Stimulated activated CD8-positive, alpha-beta memory T cell treated with anti-CD3 and anti-CD28 coated beads, Interleukin-15, amount 100 ng/mL, for 1 hour (primary cell): Measurements from ENCODE around the gene ZNF341.

ENCODE experiments used
- DNase-seq: peaks from one replicate; pipeline ENCODE4 v3.0.0-alpha.2; 2020; ENCODE audit warnings: low read depth

Gene ZNF341

DNA sequence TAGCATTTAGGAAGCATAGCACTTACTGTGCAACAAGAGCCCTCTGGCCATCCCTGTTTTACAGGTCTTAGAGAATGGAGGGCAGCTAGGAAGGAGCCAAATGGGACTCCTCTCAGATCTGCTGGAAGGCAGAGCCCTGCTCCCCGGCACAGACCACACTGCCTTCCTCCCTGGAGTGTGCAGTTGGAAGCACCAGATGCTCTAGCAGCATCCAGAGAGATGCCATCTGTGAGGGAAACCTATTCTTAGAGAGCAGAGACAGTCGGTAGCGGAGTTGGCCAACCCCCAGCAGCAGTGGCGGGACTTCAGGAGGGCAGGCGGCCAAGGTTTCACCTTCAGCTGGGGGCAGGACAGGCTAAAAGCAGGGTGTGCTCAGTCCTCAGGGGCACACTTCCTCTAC is 28.9 kb upstream of the ZNF341 start:
- DNase-seq = no peak

DNA sequence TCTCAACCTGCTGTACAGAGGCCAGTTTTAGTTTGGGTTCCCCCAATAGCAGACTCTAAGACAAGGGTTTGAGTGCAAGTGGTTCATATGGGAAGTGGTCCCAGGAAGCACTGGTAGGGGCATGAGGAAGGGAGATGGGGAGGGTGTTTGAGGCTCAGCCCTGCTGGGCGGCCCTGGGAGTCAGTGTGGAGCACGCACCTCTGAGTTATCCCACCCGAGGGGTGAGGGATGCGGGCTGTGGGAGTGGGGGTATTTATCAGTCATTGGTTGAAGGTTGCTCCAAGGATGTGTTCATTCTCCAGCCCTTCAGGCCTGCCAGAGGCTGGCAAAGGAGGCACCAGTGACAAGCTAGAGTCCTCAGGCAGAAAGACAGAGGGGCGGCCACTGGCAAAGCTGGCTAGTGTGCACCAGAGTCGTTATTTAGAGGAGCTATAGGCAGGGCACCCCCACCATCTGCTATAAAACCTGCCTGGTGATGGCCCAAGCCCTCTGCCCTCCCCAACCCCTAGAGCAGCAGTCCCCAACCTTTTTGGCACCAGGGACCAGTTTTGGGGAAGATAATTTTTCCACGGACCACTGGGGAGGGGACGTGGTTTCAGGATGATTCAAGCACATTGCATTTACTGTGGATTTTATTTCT is 28.2 kb upstream of the ZNF341 start:
- DNase-seq = no peak

DNA sequence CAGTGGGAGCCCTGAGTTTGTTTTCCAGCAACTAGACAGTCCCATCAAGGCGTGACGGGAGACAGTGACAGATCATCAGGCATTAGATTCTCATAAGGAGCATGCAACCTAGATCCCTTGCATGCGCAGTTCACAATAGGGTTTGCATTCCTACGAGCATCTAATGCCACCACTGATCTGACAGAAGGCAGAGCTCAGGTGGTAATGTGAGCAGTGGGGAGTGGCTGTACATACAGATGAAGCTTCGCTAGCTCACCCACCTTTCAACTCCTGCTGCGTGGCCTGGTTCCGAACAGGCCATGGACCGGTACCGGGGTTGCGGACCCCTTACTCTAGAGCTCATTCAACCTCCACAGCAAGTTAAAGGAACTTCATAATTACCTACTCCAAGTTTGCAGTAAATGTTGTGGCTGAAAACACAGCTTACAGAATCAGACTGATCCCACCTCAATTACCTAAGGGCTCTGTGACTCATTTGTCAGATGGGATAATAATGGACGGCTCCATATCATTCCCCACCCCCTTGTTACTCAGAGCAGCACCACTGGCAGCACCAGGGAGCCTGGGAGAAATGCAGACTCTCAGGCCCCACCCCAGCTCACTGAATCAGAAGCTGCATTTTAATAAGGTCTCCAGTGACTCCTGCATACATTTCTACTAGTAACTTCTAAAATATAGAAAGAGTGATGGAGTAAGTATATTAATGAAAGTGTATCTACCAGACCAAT is 27.4 kb upstream of the ZNF341 start:
- DNase-seq = no peak

DNA sequence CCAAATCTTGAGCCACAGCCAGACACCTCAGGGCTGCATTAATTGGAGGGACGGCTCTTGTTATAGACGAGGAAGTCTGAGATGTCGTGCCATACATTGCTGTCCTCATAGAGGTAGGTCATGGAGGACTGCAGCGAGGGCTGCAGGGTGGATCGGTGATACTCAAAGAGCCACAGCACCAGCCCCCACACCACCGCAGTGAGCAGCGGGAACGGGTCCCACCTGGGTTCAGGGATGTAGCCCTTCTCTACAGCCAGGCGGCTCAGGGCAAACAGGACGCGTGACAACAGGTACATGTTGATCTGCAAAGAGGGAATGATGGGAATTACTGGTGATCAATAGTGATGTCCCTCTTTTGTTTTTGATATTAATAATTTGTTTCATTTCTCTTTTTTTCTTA is 24.1 kb upstream of the ZNF341 start:
- no peak for DNase-seq

DNA sequence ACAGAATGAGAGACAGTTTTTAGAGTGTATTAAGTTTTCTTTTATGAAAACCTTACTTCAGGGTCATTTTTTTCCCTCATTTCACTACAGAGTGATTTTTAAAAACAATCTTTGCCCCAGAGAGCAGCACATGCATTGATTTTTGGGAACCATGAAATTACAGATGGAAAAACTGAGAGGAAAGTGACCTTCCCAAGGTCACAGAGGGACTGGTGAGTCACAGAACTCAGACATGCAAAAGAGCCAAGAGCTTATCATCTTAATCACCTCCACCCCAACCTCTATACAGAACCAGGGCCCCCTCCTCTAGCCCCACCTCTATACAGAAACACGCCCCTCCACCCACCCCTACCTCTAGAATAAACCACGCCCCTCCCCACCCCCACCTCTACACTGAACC is 22.4 kb upstream of the ZNF341 start:
- DNase-seq = no peak

DNA sequence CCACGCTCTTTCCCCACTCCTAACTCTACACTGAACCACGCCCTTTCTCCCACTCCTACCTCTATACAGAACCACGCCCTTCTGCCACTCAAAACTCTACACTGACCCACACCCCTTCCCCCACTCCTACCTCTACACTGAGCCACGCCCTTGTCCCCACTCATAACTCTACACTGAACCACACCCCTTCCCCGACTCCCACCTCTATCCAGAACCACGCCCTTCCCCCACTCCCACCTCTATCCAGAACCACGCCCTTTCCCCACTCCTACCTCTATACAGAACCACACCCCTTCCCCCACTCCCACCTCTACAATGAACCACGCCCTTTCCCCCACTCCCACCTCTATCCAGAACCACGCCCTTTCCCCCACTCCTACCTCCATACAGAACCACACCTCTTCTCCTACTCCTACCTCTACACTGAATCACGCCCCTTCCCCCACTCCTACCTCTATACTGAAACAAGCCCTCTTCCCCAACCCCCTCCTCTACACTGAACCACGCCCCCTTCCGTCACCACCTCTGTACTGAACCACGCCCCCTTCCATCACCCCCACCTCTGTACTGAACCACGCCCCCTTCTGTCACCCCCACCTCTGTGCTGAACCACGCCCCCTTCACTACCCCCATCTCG is 21.8 kb upstream of the ZNF341 start:
- no peak for DNase-seq

DNA sequence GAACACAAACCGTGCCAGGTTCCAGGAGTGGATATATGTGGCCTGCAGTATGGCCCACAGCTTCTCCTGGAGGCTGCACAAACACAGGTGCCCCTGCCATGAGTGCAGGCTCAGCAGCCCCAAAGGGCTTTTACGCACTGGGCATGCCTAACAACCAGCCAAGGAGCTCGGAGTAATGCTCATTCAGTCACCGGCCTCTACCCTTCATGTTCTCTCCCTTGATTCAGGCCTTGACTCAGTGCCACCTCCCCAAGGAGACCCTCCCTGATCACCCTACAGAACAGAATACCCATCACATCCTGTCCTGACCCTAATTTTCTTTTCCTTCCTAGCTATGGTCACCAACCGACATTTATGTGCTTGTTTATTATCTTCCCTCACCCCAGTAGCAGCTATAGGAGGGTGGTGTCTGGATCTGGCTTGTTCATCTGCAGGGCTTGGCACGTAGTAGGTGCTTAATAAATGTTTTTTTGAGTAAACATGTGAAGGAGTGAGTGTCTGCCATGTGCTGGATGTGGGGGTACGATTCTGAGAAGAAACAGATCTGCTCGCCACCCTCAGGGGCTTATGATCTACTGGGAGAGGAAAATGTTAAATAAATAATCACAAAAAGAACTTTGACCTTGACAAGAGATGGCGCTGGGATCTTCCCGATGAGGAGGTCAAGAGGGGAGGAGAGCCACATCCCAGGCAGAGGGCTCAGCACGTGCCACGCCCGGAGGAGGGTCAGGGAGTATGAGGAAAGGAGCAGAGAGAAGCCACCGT is 20.9 kb upstream of the ZNF341 start:
- DNase-seq = no peak

DNA sequence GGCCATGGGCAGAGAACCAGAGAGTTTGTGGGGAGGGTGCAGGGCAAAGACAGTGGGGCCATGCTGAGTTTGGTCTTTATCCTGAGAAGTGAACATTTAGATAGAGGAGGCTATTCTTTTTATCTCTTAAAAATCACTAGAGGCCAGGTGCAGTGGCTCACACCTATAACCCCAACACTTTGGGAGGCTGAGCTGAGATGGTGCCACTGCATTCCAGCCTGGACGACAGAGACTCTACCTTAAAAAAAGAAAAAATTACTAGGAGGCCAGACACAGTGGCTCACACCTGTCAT is 20.4 kb upstream of the ZNF341 start:
- DNase-seq = no peak

DNA sequence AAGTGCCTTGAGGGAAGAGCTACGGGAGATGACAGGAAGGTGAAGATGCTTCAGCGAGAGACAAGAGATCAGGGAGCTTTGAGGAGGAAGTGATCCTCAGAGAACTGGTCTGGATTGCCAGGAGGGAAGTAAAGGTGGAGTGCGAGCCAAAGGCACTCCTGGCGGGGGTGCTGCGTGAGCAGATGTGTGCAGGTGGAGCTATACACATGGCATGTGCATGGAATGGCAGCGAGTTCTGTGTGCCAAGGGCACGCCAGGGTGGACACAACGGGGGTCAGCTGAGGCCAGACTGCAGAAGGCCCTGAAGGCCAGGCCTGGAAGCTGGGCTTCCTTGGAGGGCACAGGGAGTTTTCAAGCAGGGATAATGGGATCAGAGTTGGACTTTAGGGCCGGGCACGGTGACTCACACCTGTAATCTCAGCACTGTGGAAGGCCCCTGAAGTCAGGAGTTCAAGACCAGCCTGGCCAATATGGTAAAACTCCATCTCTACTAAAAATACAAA is 17.9 kb upstream of the ZNF341 start:
- no peak for DNase-seq

DNA sequence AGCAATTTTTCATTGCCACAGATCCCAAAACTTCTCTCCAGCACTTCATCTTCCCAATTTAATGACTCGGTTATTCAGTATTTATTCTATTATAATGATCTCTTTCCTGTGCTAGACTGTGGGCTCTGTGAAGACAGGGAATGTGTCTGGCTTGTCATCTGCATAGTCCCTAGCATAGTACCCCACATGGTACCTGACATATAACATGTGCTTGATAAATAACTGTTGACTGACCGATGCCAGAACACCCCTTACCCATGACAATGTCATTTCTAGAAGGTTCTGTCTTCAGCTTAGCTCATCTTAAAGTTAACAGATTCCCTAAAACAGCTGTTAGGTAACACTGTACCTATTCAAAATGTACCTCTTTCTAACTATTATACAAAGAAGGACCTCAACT is 15.3 kb upstream of the ZNF341 start:
- no peak for DNase-seq

DNA sequence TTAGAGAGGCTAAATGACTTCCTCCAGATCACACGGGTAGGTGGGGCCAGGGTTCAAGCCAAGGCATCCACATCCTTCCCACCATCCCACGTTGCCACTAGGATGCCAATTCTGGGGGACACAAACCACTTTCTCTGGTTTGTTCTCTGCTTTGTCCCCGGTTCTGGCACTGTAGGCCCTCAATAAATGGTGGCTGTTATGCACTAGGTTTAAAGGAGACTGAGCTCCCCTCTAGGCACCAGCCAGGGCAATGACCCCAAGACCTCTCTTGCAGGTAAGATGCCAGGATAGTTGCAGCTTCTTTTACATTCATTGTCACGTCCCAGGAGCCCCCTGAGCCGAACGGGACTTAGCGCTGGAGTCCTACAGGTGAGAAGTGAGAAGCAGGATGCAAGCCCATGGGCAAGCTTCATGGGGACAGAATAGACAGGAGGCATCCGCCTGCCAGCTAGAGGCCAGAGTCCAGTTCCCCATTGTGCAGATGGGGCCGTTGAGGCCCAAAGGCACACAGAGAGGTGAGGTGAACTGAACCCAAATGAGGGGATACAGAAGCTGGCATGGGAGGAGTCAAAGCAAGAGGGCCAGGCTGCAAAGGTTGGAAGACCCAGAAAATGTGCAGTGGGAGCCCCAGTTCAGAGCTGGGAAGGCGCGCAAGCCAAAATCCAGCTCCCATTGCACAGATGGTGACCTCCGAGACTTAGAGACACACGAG is 12.4 kb upstream of the ZNF341 start:
- DNase-seq = no peak

DNA sequence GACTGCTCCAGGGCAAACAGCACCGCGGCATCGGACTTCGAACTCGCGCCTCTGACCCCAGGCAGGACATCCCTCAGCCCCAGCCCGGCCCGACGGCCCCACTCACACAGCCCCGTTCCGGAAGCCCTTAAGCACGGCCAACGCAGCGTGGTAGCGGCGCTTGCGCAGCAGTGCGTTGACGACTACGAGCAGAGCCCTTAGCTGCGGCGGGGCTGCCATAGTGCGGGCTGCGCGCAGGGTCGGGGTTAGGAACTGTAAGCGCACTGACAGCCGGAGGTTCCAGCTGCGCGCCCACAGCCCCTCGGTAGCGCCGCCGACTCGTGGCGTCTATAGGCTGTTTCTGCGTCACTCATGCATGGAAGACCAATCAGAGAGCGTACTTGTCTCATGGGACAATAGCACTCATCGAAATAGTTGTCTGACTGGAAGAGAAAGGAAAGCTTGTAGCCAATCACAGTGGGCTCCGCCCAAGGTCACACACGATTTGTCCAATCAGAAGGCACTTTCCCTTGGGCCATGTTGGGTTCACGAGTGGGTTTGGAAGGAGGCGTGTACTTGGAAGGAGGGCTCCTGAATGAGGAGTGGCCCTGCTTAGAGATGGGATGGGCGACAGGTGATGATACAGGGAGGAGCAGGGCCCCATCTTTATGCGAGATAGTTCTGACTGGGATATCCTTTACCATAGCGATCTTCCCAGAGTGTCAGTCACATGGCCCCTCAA is 11.6 kb upstream of the ZNF341 start, which contains the start of gene PXMP4:
PXMP4 (minus strand) TSS at position 322 of the 721 bp plus-strand sequence; CDS start at position 219, 103 bp downstream.
- peak; percentile 69 for DNase-seq

DNA sequence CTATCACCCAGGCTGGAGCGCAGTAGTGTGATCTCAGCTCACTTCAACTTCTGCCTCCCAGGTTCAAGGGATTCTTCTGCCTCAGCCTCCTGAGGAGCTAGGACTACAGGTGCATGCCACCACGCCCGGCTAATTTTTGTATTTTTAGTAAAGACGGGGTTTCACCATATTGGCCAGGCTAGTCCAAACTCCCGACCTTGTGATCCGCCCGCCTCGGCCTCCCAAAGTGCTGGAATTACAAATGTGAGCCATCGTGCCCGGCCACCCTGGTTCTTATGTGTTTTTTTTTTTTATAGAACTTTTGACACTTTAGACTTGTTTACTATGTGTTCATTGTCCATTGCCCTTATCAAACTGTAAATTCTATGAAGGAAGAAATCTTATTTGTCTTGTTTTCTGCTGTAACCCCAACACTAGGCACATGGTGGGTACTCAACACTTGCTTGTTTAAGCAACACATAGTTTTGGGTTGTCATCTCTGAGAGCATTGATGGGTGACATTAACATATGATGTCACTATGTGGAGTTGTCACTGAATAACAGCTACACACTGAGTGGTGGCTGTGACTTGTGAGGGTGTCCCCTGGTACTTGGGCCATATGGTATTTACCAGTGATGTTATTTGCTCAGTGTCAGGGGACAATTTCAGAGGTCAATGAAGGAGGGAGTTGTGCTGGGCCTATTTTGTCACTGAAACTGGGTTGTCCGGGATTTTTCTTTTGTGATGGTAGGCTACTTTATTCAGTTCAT is 10.2 kb upstream of the ZNF341 start:
- DNase-seq = no peak

DNA sequence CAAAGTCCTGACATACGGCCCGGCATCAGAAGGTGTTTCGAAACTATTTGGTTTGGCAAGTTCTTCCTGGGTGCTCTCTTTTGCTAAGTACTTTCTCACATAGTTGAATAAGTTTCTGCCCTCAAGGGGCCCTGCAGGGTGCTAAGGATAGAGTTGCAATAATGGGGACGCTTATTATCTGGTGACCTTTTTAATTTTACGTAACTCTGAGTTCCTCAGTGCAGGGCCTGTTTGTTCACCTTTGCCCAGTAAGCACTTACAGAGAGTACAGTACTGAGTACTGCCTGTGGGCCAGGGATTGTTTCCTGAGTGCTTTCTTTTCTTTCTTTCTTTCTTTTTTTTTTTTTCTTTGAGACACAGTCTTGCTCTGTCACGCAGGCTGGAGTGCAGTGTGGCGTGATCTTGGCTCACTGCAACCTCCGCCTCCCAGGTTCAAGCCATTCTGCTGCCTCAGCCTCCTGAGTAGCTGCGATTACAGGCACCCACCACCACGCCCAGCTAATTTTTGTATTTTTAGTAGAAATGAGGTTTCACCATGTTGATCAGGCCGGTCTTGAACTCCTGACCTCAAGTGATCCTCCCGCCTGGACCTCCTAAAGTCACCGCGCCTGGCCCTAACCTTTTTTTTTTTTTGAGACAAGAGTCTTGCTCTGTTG is 7.2 kb upstream of the ZNF341 start:
- DNase-seq = no peak

DNA sequence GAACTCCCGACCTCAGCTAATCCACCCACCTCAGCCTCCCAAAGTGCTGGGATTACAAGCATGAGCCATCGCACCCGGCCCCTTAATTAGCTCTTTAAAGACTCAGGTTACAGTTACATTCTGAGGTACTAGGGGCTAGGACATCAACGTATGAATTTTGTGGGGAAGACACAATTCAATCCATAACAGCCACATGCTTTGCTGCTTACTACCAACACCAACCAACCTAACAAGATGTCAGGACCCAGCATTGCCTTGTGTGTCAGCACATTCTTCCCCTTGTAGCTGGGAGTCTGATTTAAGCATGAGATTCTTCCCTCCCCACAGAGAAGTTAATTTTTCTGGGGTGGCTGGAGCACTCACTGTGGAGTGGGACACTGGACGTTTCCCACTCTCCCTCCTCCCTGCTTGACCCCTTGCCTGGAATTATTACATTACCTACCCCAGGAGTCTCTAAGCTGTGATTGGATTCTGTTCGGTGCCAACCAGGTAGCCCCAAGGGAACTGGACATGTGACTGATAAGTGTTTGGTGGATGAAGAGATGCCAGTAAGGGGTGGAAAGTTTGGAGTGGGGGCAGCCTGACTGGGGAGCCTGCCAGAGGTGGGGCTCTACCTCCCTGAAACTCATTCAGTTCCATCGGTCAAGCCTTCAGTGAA is 6.1 kb upstream of the ZNF341 start:
- DNase-seq = no peak

DNA sequence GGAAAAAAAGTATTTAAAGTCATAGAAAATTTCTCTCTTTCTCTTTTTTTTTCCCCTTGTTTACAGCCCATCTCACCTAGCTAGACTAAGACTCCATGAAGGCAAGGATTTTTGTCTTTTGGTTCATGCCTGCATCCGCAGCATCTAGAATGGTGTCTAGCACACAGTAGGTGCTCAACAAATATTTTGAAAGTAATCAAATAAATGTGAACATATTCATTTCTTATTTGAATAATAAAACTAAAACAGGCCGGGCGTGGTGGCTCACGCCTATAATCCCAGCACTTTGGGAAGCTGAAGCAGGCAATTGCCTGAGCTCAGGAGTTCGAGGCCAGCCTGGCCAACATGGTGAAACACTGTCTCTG is 4.7 kb upstream of the ZNF341 start:
- DNase-seq = no peak

DNA sequence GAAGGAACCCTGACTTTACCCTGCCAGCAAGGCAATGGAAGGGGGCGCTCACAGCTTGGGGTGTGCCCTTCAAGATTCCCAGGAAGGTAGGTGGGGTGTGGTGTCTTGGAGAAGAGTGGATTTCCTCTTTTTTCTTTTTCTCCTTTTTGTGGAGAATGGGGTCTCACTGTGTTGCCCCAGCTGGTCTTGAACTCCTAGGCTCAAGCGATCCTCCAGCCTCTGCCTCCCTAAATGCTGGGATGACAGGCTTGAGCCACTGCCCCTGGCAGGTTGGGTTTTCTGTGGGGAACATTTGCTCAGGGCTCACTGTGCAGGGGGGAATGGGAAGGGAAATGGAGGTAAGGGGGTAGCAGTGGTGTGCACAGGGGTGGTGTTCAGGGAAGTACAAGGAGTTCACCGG is 4.0 kb upstream of the ZNF341 start:
- no peak for DNase-seq

DNA sequence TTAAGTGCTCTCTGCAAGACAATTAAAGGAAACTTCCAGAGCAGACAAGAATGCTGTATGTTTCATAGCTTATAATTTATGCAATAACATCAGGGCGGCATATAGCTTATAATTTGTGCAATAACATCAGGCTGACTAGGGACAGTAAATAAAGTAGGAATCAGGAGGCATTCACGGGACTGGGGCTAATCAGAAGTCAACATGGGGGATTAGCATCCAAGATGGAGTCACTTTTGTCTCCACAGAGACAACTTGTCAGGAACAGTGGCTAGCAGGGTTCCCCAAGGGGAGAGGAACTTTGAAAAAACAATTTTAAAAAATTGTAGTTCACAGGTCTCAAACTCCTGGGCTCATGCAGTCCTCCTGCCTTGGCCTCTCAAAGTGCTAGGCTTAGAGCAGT is 3.3 kb upstream of the ZNF341 start:
- no peak for DNase-seq

DNA sequence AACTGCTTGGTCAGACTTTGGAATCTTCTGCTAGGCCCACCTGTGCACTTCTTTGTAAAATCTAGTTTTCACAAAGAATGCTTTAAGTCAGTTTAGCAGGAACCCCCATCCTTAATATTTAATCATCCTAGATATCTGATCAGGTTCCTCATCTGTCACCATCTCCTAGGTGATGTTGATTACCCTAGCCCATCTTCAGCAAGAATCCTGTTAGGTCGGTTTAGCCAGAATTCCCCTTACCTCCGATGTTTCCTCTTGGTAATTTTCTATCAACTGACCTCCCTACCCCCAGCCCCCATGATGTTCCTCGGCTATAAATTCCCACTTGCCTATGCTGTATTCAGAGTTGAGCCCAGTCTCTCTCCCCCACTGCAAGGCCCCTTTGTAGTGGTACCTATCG is 2.7 kb upstream of the ZNF341 start:
- DNase-seq = no peak
